Measurements from ENCODE around the gene ZMIZ1. TPM values are rescaled to one million over a fixed set of nuclear protein-coding genes. Genes with fewer than 3 reads are reported as not detected.
A peak's percentile ranks its signal among the peaks of the same experiment; 100 is the strongest.

ZMIZ1 gene
- total and polyA plus RNA-seq, 12 donors = 6.6 to 113 (median 55.1) TPM

DNA sequence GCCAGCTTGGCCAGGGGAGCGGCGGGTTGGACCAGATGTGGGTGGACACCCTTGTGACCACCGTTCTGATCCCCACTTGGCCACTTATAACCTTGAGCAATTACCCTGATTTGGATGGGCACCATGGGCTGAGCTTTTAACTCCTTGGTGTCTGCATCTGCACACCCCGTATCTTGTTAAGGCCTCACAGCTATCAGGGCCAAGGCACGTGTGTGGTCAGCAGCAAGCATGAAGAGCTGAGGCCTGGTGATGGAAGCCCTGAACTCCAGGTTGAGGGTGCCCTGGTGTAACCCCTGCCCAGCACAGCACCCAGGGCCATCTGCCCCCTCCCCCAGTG lies 89.2 kb downstream of the ZMIZ1 start:
- DNase-seq = no peak
- no peak overlapping the region for H3K4me3 ChIP-seq
- H3K27ac ChIP-seq = peak overlapping the region in 4 of 5 donors; percentile 52 to 96 (median 82)
- H3K4me1 ChIP-seq (replicated peaks in 1 of 2) = peaks cover 72 to 89% of the 10 kb centered on the region in 2 donors
- WGBS, 4 donors = 57 to 79% (median 65%) methylated on average over 4 to 5 of the region's 5 CpGs
- TF ChIP-seq, protein P1, sequence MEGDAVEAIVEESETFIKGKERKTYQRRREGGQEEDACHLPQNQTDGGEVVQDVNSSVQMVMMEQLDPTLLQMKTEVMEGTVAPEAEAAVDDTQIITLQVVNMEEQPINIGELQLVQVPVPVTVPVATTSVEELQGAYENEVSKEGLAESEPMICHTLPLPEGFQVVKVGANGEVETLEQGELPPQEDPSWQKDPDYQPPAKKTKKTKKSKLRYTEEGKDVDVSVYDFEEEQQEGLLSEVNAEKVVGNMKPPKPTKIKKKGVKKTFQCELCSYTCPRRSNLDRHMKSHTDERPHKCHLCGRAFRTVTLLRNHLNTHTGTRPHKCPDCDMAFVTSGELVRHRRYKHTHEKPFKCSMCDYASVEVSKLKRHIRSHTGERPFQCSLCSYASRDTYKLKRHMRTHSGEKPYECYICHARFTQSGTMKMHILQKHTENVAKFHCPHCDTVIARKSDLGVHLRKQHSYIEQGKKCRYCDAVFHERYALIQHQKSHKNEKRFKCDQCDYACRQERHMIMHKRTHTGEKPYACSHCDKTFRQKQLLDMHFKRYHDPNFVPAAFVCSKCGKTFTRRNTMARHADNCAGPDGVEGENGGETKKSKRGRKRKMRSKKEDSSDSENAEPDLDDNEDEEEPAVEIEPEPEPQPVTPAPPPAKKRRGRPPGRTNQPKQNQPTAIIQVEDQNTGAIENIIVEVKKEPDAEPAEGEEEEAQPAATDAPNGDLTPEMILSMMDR (IDR thresholded peaks at IDR 0.05) = no peak
- no peak for TF ChIP-seq POLR2A (IDR thresholded peaks at IDR 0.05)
- peaks cover 0 to 8% of the 10 kb centered on the region in 2 donors for H3K36me3 ChIP-seq (replicated peaks in 1 of 2)
- no peaks in the 10 kb centered on the region for H3K9me3 ChIP-seq (replicated peaks in 1 of 3)
- no peaks in the 10 kb centered on the region for H3K27me3 ChIP-seq
- intact Hi-C loops (cut with DNase I) = no loop called here

DNA sequence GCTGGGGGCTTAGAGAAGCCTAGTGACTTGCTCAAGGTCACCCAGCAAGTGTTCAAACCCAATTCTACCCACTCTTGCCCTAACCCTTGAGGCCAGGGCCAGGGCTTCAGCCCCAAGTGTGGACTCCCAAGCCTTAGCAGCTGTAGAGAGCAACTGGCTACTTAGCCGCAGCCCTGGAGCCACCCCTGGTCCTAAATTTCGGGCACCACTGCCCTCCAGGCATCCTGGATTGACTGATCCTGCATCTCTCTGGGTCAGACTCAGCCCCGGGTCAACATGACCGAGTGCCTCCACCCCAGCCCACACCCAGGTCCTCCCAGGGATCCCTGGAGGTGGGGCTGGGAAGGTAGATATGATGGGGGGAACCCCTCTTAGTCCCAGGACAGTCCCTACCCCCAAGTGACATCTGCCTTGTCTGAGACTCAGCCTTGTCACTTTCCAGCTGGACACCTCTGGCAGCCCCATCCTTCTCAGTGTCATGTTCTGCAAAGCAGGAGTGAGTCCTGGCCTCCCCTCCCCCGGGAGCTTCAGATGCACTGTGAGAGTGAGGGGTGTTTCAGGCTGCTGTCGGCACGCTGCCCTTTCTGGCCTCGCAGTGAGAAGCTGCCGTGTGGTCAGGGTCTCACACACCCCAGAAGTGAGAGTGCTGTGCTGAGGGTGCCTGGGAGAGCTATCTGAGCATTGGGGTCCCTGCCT lies 89.8 kb downstream of the ZMIZ1 start:
- Histone ChIP-seq H3K36me3 (replicated peaks in 1 of 2) (peaks cover 0 to 8% of the 10 kb centered on the region in 2 donors), H3K27ac (peak overlapping the region in 4 of 5 donors; percentile 52 to 96 (median 82)), H3K4me1 (replicated peaks in 1 of 2) (peaks cover 76 to 89% of the 10 kb centered on the region in 2 donors), H3K27me3 (no peaks in the 10 kb centered on the region), H3K4me3 (no peak overlapping the region), H3K9me3 (replicated peaks in 1 of 3) (no peaks in the 10 kb centered on the region)
- 75 to 83% (median 79%) methylated on average over 5 to 9 of the region's 9 CpGs for WGBS, 4 donors
- intact Hi-C loops (cut with DNase I) = no loop called here
- TF ChIP-seq, protein P1 (IDR thresholded peaks at IDR 0.05) = no peak
- TF ChIP-seq POLR2A (IDR thresholded peaks at IDR 0.05) = no peak
- DNase-seq = no peak

DNA sequence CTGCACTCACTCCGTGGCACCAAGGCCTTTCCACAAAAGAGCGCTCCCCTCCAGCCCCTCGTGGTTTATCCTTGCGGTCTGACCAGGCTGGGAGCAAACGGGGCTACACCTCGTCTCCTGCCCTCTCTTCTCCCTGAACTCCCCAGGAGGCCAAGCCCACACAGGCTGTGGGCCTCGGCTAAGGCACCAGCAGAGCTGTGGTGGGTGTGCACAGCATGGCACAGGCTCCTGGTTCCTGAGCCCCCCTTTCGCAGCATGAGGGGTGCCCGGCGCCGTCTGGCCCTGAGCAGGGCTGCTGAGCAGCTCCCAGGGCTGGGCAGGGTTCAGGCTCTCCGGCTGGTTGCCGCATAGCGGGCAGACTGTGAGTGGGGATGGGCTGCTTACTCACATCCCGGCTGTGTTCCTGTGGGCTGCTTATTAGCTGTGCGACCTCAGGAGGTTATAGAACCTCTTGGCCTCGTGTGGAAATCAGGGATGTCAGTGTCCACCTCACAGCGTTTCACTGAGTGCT lies 90.4 kb downstream of the ZMIZ1 start:
- H3K9me3 ChIP-seq (replicated peaks in 1 of 3) = no peaks in the 10 kb centered on the region
- no peaks in the 10 kb centered on the region for H3K27me3 ChIP-seq
- peak overlapping the region in 4 of 5 donors; percentile 52 to 96 (median 82) for H3K27ac ChIP-seq
- H3K4me3 ChIP-seq = no peak overlapping the region
- peaks cover 0 to 8% of the 10 kb centered on the region in 2 donors for H3K36me3 ChIP-seq (replicated peaks in 1 of 2)
- peaks cover 72 to 85% of the 10 kb centered on the region in 2 donors for H3K4me1 ChIP-seq (replicated peaks in 1 of 2)
- 43 to 50% (median 47%) methylated on average over 4 to 18 of the region's 18 CpGs for WGBS, 4 donors
- intact Hi-C loops (cut with DNase I) = no loop called here
- peak in 4 of 7 donors; percentile 62 to 80 (median 78) for DNase-seq
- TF ChIP-seq POLR2A (IDR thresholded peaks at IDR 0.05) = peak in 1 of 2 donors; percentile 58
- TF ChIP-seq, protein P1 (IDR thresholded peaks at IDR 0.05) = no peak

DNA sequence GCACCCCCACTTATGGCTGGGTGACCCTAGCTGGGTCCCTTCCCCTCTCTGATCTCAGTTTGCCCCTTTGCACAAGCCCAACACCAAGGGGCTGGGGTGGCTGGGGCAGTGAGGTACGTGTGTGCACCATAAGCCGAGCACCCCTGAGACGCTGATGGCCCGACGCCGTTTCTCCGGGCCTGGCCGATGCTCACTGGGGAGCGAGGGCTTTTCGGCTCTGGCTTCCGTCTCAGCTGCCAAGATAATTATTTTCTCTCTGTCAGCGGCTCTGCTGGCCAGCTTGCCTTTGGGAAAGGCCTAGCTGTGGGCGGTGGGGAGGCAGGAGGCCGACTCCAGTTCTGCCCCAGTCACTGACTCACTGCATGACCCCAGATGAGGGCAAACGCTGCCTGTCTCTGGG lies 91.0 kb downstream of the ZMIZ1 start:
- Histone ChIP-seq H3K36me3 (replicated peaks in 1 of 2) (peaks cover 0 to 8% of the 10 kb centered on the region in 2 donors), H3K9me3 (replicated peaks in 1 of 3) (no peaks in the 10 kb centered on the region), H3K4me3 (no peak overlapping the region), H3K27me3 (no peaks in the 10 kb centered on the region), H3K27ac (peak overlapping the region in 4 of 5 donors; percentile 52 to 96 (median 82)), H3K4me1 (replicated peaks in 1 of 2) (peaks cover 66 to 79% of the 10 kb centered on the region in 2 donors)
- DNase-seq = peak in 5 of 7 donors; percentile 60 to 87 (median 75)
- WGBS, 4 donors = 31 to 50% (median 41%) methylated on average over 7 to 15 of the region's 15 CpGs
- intact Hi-C loops (cut with DNase I) = no loop called here
- TF ChIP-seq POLR2A (IDR thresholded peaks at IDR 0.05) = peak in 1 of 2 donors; percentile 11
- TF ChIP-seq, protein P1 (IDR thresholded peaks at IDR 0.05) = no peak

All from adrenal gland (tissue), 12 donors.